Activated CD4-positive, alpha-beta T cell treated with anti-CD3 and anti-CD28 coated beads, Interleukin-2, amount 50 U/mL, for 1 hour (primary cell): ENCODE data around the gene PPM1M.

Experiments
- DNase-seq: peaks from one replicate; pipeline ENCODE4 v3.0.0-alpha.2; 2020

Gene PPM1M

DNA sequence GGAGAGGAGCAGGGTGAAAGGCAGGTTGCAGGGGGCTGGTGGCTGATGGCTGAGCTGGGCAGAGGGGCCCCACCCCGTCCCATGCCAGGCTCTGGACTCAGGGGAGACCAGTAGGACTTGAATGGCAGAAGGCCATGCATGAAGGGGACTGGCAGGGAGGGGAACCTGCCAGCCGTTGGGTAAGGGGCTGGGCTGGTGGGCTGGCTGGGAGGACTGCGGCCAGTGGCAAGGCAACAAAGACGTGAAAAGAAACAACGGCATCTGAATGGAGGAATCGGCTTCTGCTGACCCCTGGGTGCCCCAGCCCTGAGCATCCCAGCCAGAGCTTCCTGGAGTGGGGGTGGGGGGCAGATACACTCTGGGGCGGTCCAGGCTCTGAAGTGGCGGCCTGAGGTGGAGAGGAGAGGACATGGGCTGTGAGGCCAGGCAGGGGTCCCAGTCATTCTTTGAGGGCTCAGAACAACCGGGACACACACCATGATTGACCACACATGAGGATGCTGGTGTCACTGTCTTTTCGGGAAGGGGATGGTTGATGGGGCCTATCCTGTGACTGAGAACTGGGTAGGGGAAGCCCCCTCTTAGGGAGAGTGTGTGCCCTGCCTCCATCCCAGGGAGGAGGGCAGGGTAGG lies 53.8 kb downstream of the PPM1M start:
- DNase-seq, result no peak
